Suppressor macrophage treated with lipopolysaccharide for 4 hours (primary cell): ENCODE data around the gene CHST8.

Experiments used
- DNase-seq: peaks from one replicate; pipeline ENCODE4 v3.0.0-alpha.2; 2020

CHST8 gene

DNA sequence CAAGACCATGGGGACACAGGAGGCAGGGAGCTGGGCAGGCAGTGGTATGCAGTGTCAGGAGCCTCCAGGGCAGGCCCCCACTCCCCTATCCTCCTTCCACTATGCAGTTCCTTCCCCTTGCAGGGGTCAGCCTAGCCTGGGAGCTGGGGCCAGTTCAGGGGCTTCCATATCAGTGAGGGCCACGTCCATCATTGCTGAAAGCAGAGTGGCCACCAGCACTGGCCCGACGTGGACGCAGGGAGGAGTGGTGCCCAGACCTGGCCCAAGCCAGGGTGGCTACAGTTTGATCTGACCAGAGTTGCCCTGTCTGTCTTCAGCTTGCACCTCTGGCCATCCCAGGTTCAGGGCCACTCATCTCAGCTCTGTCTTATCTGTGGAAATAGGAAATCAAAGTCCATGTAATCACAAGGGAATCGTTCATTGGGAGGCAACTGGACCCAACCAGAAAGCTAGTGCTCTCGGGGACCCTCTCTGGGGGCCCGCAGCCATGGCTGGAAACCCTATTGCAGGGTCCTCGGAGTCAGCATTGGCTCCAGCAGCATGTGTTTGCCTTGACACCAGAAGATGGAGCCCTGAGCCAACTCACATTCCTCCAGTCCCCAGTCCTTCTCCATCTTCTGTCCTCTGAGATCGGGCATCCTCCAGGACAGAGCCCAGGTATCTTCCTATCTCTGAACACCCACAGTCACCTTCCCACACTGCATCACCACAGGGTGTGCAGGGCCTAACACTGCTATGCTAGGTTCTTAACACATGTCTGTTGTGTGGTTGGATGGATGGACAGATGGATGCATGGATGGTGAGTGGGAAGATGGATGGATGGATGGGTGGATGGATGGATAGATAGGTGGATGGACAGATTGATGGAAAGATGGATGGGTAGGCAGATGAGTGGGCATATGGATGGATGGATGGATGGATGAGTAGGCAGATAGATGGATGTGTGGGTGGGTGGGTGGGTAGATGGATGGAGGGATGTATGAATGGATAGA is 99.2 kb downstream of the CHST8 start:
- no peak for DNase-seq

DNA sequence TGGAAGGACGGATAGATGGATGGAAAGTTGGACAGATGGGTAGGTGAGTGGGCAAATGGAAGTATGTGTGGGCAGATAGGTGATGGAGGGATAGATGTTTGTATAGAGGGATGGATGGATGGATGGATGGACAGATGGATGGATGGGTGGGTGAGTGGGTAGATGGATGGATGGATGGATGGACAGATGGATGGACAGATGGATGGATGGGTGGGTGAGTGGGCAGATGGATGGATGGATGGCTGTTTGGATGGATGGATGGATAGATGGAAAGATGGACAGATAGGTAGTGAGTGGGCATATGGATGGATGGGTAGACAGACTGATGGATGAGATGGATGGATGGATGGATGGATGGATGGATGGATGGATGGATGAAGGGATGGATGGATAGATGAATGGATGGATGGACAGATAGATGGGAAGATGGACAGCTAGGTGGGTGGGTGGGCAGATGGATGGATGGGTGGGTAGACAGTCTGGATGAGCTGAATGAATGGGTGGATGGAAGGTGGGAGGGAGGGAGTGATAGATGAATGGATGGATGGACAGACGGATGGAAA is 100.1 kb downstream of the CHST8 start:
- no peak for DNase-seq

DNA sequence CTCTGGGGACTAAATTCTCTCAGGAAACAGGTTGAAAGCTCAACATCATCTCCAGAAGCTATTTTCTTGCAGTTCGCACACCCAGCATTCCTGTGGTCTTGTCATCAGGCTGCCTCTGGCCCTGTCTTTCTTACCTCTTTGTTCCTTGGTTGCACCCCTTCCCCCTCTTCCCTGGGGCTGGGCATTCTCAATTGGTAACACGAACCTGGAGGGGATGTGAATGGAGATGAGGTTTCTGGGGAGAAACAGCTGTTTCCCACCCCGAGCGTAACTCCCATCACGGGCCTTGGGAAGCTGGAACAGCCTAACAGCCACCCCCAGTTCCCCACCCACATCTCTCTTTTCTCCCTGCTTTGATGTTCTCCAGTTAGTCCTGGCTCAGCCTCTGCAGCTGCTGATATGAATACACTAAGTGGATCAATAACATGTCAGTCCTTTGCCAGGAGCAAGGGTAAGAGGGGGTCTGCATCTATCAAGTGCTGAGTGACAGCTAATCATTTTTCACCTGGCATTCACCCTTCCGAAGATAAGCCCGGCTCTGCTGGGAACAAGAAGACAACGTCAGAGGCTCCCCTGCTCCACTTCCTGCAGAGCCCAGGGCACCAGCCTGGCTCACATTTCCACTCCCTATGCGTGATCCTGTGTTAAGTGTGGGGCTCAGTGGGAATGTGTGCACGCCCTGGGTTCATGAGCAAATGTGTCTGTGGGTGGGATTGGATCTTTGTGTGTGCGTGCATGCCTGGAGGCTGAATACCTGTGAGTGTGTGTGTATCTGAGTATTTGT is 100.9 kb downstream of the CHST8 start:
- DNase-seq, result no peak

DNA sequence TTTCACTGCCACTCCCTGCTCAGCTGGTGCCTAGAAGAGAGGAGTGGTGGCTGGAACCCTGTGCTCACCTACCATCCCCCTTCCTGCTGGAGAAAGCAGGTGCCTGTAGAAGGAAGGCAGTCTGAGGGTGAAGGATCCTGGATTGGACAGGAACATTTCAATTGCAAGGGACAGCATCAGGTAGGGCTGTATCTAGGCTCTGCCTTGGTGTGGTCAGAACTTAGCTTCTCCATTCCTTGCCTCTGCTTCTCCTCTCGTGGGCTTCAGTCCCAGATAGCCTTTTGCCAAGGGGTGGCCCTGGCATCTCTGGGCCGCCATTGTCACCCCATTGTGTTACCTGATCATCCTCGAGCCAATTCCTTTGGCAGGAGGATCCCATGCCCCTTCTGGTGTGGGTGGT is 101.8 kb downstream of the CHST8 start:
- no peak for DNase-seq

DNA sequence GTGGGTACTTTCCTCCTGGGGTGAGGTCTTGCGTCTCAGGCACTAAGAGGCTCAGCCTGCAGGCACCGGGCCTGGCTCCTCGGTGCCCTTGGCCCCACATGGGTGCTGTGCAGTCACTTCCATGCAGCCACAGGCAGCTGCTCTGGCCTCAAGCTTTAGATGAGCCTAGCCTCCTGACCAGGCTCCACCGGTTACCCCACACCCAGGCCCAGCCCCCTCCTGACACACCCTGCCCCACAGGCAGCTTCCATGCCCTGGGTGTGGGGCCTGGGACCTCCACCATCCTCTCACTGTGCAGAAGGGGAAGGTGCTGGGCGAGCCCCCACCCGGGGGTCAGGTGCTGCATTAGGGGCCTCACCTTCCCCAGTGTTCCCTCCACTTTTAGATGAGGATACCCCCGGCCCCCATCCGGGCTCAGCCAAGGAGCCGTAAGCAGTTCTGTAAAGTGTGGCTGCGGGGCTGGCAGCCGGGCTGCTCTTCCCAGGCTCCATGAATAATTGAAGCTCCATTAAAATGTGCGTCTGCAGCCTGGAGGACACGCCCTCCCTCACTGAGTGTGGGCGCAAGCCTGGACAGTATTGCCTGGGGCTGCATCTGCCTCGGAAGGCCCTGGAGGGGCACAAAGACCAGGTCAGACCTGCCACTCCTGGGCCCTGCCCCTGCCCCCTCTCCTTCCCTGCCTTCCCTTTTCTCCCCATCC is 102.4 kb downstream of the CHST8 start:
- DNase-seq, result no peak

DNA sequence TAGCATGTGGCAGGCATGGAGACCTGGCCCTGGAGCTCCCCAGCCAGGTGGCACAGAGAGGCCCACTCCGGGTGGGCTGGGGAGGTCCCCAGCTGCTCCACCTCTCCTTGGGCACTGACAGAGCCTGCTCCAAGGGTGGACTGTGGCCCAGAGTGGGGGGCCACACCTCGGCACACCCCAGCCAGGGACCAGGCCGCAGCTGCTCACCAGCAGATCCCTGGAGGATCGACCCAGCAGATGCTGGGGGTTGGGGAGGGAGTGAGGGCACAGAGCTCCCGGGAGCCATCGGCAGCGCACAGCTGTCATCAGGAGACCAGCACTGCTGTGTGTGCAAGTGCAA is 102.9 kb downstream of the CHST8 start:
- no peak for DNase-seq

DNA sequence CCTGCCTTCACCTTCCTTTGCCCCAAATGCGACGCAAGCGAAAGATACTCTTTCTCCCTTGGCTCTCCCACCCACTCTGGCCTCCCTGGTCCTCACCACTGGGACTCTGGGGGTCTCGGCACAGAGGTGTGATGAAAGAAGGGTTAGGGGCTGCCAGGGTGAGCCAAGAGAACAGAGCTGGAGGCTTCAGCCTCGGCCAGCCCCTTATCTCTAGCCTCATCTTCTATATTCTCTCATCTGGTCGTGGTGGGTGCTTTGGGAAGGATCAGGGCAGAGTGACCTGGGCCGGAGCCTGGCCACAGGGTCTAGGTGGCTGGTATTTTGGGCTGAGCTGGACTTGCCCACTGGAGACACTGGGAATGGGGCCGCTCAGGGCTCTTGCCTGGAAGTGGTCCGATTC is 103.8 kb downstream of the CHST8 start:
- DNase-seq, result no peak

DNA sequence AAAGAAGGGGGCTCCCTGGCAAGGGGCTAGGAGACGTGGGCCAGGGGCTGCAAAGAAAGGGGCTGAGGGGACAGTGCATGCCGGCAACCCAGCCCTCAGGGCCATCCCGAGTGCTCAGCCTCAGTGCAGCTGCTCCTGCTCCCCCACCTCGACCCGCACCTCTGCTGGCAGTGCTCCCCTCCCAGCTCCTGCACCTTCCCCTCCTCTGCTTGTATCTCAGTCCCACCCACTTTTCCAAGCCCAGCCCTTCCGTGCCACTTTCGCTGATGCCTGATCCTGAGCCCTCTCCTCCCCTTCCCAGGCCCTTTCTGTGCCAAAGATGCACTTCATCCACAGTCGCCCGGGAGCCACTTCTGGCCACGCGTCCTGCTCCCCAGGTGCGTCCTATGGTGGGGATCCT is 105.0 kb downstream of the CHST8 start:
- DNase-seq, result no peak

GRCh38 chr19:33727331-33727998 is 105.7 kb downstream of the CHST8 start:
- DNase-seq, result no peak

DNA sequence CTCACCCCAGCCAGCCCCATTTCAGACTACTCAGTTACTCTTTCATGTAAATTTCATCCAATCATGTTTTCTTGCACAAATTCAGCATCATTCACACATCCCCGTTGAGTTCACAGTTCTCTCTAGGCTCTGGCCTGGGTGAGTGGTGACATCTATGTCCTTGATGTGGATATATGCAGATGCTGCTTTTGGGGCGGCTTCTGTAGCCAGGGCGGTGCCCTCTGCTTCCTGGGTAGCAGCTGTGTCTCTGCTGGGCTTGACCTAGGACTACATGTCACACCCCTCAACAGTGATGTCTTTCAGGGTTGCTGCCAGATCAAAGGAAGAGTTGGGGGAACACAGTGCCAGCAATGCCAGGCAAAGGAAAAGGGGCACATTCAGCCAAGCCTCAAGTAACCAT is 106.4 kb downstream of the CHST8 start:
- DNase-seq, result no peak

GRCh38 chr19:33730858-33731607 is 109.3 kb downstream of the CHST8 start:
- no peak for DNase-seq

DNA sequence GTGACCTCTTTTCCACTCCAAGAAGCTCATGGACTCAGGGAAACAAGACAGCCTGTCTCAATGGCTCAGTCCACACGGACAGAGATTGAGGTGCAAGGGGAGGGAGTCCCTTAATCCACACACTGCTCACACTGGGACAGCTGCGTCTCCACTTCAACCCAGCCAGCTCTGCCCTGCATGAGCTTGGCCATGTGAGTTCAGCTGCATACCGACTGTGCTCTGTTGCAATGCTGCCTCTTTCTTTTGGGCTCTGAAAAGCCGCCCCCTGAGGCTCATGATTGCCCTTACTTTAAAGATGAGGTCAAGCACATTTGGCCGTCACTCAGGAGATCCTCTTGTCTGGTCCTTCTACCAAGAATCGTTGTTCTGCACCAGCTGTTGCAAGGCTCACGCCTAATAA is 110.1 kb downstream of the CHST8 start:
- DNase-seq, result no peak

GRCh38 chr19:33734913-33735312 is 113.2 kb downstream of the CHST8 start:
- no peak for DNase-seq

GRCh38 chr19:33736158-33736557 is 114.4 kb downstream of the CHST8 start:
- no peak for DNase-seq

DNA sequence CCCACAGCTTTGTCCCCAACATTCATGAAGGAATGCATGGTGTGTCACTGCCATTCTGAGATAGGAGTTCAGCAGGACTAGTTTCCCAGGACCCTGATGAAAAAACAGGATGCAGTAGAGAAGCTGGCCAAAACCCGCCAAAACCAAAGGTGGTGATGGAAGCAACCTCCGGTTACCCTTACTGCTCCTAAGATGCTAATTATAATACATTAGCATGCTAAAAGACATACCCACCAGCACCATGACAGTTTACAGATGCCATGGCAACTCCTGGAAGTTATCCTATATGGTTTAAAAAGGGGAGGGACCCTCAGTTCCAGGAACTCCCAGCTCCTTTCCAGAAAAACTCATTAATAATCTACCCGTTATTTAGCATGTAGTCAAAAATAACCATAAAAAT is 115.0 kb downstream of the CHST8 start:
- DNase-seq, result no peak

DNA sequence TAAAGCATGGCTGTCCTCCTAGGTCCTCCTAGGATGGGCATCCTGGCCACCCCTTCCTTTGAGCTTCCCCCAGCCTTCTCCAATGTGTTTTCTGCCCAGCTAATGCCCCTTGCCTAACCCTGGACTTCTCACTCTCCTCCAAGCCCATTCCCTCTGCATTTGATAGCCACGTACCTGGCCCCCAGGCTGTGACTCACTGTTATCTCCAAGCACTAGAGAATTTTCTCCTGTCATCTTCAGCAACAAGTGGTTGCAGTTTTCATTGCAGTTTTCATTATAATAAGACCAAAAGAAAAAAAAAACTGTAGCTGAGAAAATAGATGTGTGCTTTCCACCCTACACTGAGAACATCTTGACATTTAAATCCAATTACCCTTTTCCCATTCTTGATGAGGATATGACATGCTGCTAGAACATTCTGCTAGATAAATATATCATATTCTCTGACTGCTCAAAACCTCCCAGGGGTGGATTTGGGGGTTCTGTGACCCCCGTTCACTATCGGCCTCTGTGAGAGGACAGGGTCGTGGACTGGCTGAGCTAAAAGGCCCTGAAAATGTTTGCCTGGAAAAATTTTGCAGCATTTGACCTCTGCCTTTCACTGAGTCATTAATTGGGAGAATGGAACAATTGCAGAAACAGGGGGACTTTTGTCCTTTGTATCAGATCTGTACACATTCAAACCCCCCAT is 116.1 kb downstream of the CHST8 start:
- DNase-seq, result no peak

DNA sequence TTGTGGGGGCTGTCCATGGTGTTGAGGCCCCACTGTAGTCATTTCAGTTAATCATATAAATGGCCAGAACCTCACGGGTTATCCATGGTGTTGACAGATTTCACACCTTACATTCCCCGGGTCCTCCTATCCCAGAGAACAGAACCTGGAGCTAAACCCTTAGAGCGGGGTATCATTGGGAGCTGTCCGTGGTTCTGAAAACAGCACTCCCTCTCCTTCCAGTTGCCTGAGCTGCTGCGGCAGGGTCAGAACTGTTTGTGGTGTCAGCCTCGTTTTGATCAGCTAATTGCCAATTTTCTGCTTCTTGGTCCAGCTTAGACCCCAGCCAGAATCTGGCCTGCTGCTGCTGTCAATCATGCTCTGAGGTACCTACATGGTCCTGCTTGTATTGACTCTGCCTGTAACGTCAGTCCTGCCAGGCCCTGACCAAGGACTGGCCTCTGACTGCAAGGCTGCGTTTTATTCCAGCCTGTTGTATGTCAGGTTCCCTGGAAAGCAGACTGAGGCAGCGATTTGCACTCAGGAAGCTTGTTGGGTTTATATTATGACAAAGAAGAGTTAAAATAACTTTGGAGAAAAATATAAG is 119.2 kb downstream of the CHST8 start:
- DNase-seq, result peak; percentile 17

GRCh38 chr19:33745297-33745696 is 123.5 kb downstream of the CHST8 start:
- no peak for DNase-seq

DNA sequence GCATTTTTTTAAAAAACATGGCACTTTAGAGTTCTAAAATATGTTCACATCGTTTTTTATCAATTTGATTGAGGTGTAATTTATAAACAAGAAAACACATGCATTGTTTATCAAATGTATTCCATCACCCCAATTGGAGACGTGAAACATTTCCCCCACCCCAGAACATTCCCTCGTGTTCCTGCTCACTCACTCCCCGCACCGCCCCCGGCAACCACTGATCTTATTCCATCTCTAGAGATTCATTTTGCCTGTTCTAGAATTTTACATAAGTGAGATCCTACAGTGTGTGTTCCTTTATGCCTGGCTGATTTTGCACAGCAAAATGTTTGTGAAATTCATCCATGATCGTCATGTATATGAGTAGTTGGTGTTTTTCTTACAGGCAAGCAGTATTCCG is 124.4 kb downstream of the CHST8 start:
- DNase-seq, result no peak

- no peak for DNase-seq
Observed at GRCh38 chr19:33747273-33747672, 125.5 kb downstream of the CHST8 start.

DNA sequence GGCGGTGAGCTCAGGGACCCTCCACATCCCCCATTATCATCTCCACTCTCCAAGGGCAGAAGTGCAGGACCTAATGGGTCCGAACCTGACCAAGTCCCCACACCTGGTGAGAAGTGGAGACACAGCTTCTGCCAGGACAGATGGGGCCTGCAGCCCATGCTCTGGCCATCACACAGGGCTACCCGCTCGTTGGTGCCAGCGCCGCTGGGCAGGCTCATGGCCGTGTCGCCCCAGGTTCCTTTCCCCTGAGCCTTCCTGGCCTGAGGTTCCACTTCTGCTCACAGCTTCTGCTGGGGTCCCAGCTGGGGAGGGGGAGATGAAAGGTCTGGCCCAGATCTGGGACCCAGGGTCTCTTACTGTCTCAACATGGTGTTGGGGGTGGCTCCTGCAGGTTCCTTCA is 126.5 kb downstream of the CHST8 start:
- no peak for DNase-seq
